Esophagus muscularis mucosa (tissue), 4 donors: ENCODE data around the gene AUTS2. TPM values are rescaled to one million over a fixed set of nuclear protein-coding genes. Genes with fewer than 3 reads are reported as not detected.

Experiments
- DNase-seq: peaks from one replicate; pipeline ENCODE4 v3.0.0-alpha.2; 2017; ENCODE audit errors: extremely low spot score
- H3K27ac ChIP-seq, 4 donors: fragments of 200-600 bp; sonication (generic); replicated peaks in 1 of 4; 1 replicate in 3 of 4; 2 replicates in 1 of 4; pipeline ENCODE4 v1.5.1; 2016 to 2019; ENCODE audit warnings: mild to moderate bottlenecking in 1 of 4
- H3K27me3 ChIP-seq, 4 donors: fragments of 200-600 bp; sonication (generic); one replicate each; pipeline versions ENCODE4 v1.5.1 to v1.6.0; 2016 to 2019
- H3K36me3 ChIP-seq, 4 donors: fragments of 200-600 bp; sonication (generic); one replicate each; pipeline ENCODE4 v1.5.1; 2016 to 2019
- H3K4me1 ChIP-seq, 4 donors: fragments of 200-600 bp; sonication (generic); one replicate each; pipeline ENCODE4 v1.5.1; 2016 to 2019
- H3K4me3 ChIP-seq, 4 donors: fragments of 200-600 bp; sonication (generic); 1 replicate in 2 of 4; 2 replicates in 2 of 4; pipeline ENCODE4 v1.5.1; 2016 to 2019; ENCODE audit warnings: mild to moderate bottlenecking in 4 of 4, moderate library complexity in 1 of 4
- H3K9me3 ChIP-seq, 4 donors: fragments of 200-600 bp; sonication (generic); 1 replicate in 3 of 4; 2 replicates in 1 of 4; pipeline ENCODE4 v1.5.1; 2016 to 2019
- CTCF ChIP-seq, 3 experiments: fragments of 200-600 bp in 2 of 3; fragments of 450-650 bp in 1 of 3; sonication (generic) in 2 of 3; IDR thresholded peaks; one replicate each; pipeline ENCODE4 v1.5.1; 2017 to 2019; ENCODE audit warnings: antibody characterized with exemption in 3 of 3, mild to moderate bottlenecking in 2 of 3, moderate library complexity in 1 of 3
- EP300 ChIP-seq: sonication (generic); formaldehyde crosslinking; IDR thresholded peaks from one replicate; pipeline ENCODE4 v1.6.1; 2017; ENCODE audit warnings: antibody characterized with exemption
- POLR2A ChIP-seq: fragments of 450-650 bp; IDR thresholded peaks from one replicate; pipeline ENCODE4 v1.6.1; 2017; ENCODE audit warnings: antibody characterized with exemption, moderate library complexity, mild to moderate bottlenecking, low read depth
- POLR2AphosphoS5 ChIP-seq, 2 donors: sonication (generic); formaldehyde crosslinking; IDR thresholded peaks; one replicate each; pipeline ENCODE4 v1.6.1; 2017; ENCODE audit warnings: antibody characterized with exemption in 2 of 2
- WGBS: methylation state at CpG from one replicate; pipeline ENCODE4 v1.1.5; 2018; 5-methylcytosine and 5-hydroxymethylcytosine counted together
- intact Hi-C: fragments of 100-400 bp; cut with DNase I; formaldehyde crosslinking; loops from one replicate; pipeline ENCODE4 v1.15.1; 2023
- total RNA-seq, 4 donors: library from RNA; depleted of rRNA; stranded (reverse); fragments of >200 nt; gene quantifications; one replicate each; pipeline versions ENCODE4 v1.1.0 to v1.2.1, GENCODE V29; 2016

The AUTS2 gene
- total RNA-seq, 4 donors from 2014 or later: 18.5 to 44.9 (median 34.2) TPM

GRCh38 chr7:70586822-70587221, 988.5 kb downstream of the AUTS2 start:
- no peak for TF ChIP-seq POLR2A
- no peak for TF ChIP-seq EP300
- intact Hi-C loops: no loop called here
- no peaks in the 10 kb centered on the region for H3K9me3 ChIP-seq
- H3K36me3 ChIP-seq: no peaks in the 10 kb centered on the region
- H3K4me1 ChIP-seq: no peaks in the 10 kb centered on the region
- H3K27me3 ChIP-seq: no peaks in the 10 kb centered on the region
- WGBS: 100% methylated on average over 1 of the region's 1 CpG
- H3K4me3 ChIP-seq: no peak overlapping the region
- no peak for DNase-seq
- no peak overlapping the region for H3K27ac ChIP-seq

- Histone ChIP-seq H3K4me1 (no peaks in the 10 kb centered on the region), H3K4me3 (no peak overlapping the region), H3K36me3 (no peaks in the 10 kb centered on the region), H3K9me3 (no peaks in the 10 kb centered on the region), H3K27ac (no peak overlapping the region), H3K27me3 (no peaks in the 10 kb centered on the region)
- DNase-seq: no peak
- intact Hi-C loops: no loop called here
- 68% methylated on average over 4 of the region's 4 CpGs for WGBS
- TF ChIP-seq CTCF (IDR thresholded peaks at IDR 0.05): no peak
- no peak for TF ChIP-seq POLR2A
Observed at GRCh38 chr7:70587739-70588138, 989.5 kb downstream of the AUTS2 start.

GRCh38 chr7:70588191-70588921, 990.1 kb downstream of the AUTS2 start:
- WGBS: 93% methylated on average over 10 of the region's 10 CpGs
- no peaks in the 10 kb centered on the region for H3K4me1 ChIP-seq
- H3K9me3 ChIP-seq: no peaks in the 10 kb centered on the region
- intact Hi-C loops: no loop called here
- no peak overlapping the region for H3K27ac ChIP-seq
- no peak for DNase-seq
- H3K4me3 ChIP-seq: no peak overlapping the region
- TF ChIP-seq EP300 (no peak), CTCF (IDR thresholded peaks at IDR 0.05) (no peak)
- H3K36me3 ChIP-seq: no peaks in the 10 kb centered on the region
- H3K27me3 ChIP-seq: no peaks in the 10 kb centered on the region

GRCh38 chr7:70589010-70589409, 990.7 kb downstream of the AUTS2 start:
- no peaks in the 10 kb centered on the region for H3K4me1 ChIP-seq
- 90% methylated on average over 7 of the region's 7 CpGs for WGBS

GRCh38 chr7:70589590-70589989, 991.3 kb downstream of the AUTS2 start:
- no peaks in the 10 kb centered on the region for H3K36me3 ChIP-seq
- 86% methylated on average over 3 of the region's 3 CpGs for WGBS
- intact Hi-C loops: no loop called here
- TF ChIP-seq CTCF (IDR thresholded peaks at IDR 0.05) (no peak), POLR2AphosphoS5 (IDR thresholded peaks at IDR 0.05) (no peak), EP300 (no peak), POLR2A (no peak)
- no peak for DNase-seq
- no peak overlapping the region for H3K27ac ChIP-seq
- no peak overlapping the region for H3K4me3 ChIP-seq
- no peaks in the 10 kb centered on the region for H3K9me3 ChIP-seq
- no peaks in the 10 kb centered on the region for H3K4me1 ChIP-seq
- H3K27me3 ChIP-seq: no peaks in the 10 kb centered on the region

More at GRCh38 chr7:70589010-70589409, 990.7 kb downstream of the AUTS2 start:
- intact Hi-C loops: no loop called here
- no peak for DNase-seq
- TF ChIP-seq POLR2A: no peak
- no peak for TF ChIP-seq CTCF (IDR thresholded peaks at IDR 0.05)
- TF ChIP-seq POLR2AphosphoS5 (IDR thresholded peaks at IDR 0.05): no peak
- TF ChIP-seq EP300: no peak
- Histone ChIP-seq H3K27ac (no peak overlapping the region), H3K4me3 (no peak overlapping the region), H3K36me3 (no peaks in the 10 kb centered on the region), H3K9me3 (no peaks in the 10 kb centered on the region), H3K27me3 (no peaks in the 10 kb centered on the region)
